Stimulated activated CD8-positive, alpha-beta memory T cell treated with anti-CD3 and anti-CD28 coated beads, Interleukin-12 subunit alpha, Interleukin-12 subunit beta, amount 100 ng/mL, for 24 hours (primary cell): ENCODE measurements around the gene GJB1.
"Not testable (repeated sequence)": the region's sequence is repeated elsewhere in the genome, so short reads cannot be mapped to it uniquely, and the experiment has no call there.

ENCODE experiments used
- DNase-seq: peaks from one replicate; pipeline ENCODE4 v3.0.0-alpha.2; 2020; ENCODE audit errors: extremely low read depth

The GJB1 gene

DNA sequence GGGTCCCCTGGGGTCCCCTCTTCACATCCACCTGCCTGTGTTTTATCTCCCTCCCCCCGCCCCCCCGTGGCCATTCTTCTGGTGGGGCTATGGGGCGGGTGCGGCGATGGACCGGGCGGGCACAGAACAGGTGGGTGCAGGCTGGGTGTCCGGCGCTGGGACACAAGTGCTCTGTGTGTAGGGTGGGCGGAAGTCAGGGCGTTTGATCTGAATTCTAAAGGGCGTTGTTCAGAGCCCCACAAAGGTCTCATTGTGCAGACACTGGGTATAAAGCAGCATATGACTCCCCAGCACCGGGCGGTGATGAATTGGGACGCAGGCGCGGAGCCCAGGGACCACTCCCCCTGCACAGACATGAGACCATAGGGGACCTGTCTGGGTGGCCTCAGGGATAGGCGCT, at the start of gene GJB1:
GJB1 (plus strand) TSS at position 296 of the 400 bp plus-strand sequence. CDS start 484 bp downstream, outside the sequence.
- no peak for DNase-seq

DNA sequence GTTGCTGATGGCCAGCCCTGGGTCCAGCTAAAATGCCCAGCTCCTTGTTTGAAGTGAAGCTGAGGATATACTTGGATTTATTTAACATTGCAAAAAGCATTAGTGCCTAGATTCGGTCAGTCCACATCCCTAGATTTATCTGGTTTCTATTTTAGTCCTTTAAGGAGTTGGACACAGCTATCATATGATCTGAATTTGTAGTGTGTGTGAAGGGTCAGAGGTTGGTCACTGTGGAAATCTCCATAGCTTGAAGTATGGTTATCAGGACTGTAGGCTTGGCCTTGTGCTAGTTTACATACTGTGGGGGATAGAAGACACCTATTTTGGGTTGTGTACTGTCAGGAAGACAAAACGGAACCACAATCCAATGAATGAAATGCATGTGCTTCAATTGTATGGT, 49.6 kb upstream of the GJB1 start:
- DNase-seq, result no peak

DNA sequence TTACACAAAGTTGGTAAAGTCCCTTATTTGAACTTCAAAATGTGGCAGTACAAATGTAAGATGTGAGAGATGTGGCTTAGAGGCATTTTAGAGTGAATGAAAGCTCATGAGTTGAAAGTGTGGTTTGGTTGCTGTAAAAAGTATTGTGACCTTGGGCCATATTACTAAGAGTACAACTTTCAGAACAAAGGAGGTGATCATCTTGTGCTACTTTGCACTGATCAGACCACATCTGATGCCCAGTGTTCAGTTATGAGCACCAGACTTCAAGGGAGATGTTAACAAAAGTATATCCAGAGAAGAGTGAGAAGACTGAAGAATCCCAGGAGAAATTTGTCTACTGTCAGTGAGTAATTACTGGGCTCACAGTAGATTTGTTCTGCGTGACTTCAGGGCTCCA, 48.2 kb upstream of the GJB1 start:
- DNase-seq, result no peak

DNA sequence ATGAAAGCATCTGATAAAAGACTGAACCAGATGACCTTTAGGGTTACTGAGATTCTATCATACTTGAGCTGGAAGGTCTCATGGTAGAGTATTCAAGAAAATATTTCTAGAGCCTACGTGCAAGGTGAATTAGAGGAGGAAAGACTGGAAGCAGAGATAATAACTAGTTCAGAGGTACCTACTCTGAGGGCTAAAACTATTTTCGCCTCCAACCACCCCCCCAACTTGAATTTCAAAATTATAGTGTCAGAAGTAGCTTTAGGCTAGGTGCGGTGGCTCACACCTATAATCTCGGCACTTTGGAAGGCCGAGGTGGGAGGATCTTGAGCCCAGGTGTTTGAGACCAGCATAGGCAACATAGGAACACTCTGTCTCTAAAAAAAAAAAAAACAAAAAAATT, 47.5 kb upstream of the GJB1 start:
- DNase-seq, result no peak

DNA sequence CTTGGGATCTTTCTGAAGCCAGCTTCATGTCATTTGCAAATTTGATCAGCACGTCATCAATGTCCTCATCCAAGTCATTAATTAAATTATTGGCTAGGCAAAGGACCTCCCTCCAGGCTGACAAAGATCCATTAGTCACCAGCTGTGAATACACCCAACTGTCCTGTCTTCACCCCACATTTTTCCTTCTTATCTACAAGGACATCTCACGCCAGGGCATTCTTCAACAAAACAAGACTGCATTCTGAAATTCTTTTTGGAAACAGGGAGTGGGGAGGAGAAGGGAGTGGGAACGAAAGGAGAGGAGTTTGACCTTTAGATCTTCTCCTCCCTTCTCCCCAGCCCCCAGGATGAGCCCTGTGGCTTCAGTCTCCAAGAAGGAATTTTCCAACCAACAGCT, 45.7 kb upstream of the GJB1 start:
- DNase-seq, result no peak

DNA sequence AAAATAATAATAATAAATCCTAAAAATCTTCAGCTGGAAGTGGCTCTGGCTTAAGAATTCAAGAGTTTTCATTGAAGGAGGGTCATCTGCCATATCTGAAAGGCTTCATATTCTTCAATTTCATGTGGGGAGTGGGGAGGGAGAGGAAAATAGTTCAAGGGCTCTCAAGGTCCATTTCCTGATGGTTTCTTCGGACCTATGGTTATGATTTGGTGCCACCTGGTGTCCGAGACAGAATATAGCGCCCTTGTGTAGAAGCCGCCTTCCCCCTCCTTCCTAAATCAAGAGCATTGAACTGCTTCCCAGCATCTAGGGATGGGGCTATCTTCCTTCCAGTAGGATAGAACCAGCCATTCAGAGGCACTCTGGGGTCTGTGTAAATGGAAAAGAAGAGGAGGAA, 44.1 kb upstream of the GJB1 start:
- DNase-seq, result no peak

DNA sequence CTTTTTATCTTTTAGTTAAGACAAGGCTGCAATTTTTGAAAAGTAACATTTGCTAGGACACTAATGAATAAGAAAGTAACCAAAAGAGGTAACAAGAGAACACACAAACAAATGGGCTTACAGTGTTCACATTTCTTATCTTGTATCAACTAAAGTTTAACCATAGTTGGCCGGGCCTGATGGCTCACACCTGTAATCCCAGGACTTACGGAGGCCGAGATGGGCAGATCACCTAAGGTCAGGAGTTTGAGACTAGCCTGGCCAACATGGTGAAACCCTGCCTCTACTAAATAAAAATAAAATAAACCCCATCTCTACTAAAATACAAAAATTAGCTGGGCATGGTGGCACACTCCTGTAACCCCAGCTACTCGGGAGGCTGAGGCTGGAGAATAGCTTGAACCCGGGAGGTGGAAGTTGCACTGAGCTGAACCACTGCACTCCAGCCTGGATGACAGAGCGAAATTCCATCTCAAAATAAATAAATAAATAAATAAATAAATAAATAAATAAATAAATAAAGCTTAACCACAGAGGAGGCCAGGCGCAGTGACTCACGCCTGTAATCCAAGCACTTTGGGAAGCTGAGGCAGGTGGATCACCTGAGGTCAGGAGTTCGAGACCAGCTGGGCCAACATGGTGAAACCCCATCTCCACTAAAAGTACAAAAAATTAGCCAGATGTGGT, 42.3 kb upstream of the GJB1 start:
- DNase-seq, result not testable (repeated sequence)

DNA sequence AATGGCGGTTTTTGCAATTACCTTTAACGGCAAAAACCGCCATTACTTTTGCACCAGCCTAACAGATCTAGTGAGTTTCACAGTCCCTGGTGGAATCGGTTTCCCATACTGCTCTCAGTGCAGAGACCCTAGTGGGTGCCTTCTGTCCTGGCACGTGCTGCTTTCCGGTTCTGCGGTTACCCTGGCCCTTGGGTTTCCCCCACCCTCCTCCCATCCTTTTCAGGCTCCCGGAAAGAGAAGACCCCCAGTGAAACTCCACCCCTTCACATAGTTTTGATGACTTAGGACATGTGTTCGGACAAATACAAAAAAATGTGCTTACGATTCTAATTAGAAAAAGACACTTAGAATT, 41.5 kb upstream of the GJB1 start:
- DNase-seq, result no peak

DNA sequence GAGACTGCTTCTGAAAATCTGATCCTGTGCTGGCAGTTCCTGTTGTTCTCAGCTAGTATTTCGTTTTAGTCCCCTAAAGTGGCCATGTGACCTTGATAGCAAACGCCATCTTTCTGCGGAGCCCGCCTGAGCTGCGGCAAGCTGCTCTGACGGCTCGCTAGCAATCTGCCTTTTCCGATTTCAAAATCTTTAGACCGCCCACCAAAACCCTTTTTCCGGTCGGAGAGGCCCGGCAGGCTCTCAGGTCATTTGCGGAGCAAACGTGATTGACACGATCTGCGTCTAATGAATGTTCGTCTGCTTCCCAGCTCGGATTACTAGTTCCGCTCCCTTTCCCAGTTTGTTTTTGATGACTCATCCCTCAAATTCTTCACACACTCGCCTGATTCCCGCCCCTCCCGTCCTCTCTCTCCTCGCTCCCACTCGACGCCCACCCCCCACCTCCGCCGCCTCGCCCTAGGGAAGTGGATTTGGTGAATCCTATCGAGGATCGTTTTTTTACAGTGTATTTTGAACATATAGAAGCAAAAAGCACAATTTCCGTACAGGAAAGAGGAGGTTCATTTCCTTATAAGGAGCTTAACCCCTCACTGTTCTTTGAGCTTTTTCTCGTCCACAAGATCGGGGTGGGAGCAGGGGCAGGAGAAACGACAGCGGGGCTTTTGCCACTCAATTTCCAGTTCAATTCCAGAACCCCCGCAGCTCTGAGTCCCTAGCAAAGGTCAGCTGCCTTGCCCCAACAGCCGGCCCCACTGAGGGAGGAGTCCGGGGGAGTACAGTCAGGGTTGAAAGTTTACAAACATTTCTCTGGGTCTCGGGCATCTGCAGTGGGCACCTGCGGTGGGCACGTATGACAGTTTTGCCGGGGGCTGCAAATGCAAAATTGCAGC, 40.9 kb upstream of the GJB1 start:
- DNase-seq, result peak; percentile 50

DNA sequence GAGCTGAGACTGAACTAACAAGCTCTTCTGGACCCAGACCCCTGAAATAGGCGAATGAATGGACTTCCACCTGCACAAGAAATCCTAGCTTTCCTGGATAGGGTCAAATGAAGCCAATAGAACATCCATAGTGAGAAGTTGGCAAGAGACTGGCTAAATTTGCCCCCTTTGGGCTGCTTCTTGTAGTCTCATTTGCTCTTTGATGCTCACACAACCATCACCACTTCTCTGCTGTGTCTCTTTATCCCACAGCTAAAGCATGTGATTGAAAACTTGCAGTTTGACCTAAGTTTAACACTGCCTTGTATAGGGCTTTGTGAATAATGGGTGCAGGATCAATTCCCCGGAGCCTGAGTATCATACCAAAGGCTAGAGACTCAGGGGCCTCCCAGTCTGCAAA, 40.2 kb upstream of the GJB1 start:
- DNase-seq, result no peak

DNA sequence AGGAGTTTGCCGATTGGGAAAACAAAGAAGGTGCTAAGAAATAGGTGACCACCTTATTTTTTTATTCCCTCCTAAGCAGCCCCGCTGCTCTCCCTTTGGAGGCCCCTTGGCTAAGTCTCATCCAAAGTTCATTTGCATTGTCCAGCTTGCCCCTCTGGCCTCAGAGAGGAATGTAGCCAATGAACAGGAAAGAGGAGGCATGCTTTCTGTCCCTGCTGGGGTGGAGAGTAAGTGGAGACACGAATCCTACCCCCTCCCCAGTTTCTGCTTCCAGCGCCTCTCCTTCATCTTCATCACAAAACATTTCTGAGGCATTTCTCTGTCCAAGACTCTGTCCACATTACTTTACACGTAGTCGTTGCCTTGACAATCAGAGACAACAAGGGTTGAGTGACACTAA, 39.7 kb upstream of the GJB1 start:
- DNase-seq, result no peak

DNA sequence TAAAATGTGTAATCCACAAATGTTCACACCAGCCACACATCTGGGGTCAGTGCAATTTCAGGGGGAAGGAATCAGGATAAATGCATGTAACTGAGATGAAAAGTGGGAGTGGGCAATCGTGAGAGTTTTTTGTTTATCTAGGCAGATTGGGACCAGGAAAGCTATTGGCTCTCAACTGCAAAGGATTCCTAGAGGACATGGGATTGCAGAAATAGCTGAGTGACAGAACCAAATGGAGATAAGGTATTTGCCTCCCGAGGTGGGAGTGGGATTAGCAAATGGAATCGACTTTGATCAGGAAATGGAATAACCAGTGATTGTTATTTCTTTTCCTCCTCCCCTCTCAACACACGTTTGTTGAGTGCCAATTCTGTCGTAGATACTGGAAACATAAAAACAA, 38.9 kb upstream of the GJB1 start:
- no peak for DNase-seq

DNA sequence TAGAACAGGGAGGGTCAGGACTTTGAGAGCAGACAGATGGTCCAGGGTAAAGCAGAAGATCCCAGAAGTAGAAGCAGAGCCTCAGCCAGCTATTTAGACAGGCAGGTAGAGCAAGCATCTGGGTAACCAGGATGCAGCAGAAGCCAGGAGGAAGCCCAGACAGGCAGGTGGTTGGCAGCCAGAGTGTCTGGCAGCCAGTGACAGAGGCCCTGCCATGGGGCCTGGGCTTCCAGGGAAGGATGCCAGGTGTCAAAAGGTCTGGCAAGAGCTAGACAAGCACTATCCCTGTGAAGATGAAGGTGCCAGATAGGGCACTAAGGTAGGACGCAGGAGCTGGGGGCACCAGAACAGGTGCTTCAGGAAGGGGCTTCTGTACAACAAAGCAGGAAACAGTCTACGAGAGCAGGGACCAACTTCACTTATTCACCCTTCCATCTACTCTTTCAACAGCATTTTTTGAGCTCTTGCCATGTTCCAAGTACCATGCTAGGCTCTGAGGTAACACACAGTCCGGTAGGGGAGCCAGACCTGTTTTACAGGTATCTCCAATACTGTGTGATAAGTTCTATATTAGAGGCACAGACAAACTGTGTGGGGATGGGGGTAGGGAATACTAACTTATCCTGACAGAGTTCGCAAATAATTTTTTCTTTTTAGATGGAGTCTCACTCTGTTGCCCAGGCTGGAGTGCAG, 38.1 kb upstream of the GJB1 start:
- DNase-seq, result no peak

DNA sequence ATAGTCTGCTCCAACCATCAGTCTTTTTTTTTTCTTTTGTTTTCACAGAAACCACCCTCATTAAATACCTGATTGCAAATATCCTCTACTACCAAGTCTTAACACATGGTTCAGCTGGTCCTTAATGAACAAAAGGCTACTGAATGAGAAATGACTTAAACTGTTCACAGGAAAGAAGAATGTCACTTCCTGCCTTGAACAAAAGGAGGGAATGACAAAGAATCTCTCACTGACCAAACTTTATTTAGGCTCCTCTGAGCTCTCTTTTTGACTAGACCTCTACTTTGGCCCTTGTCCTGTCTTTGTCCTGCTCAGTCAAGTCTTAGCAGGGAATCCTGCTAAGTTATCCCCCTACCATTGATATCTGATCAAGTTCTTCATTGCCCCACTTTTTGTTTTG, 31.8 kb upstream of the GJB1 start:
- DNase-seq, result no peak

DNA sequence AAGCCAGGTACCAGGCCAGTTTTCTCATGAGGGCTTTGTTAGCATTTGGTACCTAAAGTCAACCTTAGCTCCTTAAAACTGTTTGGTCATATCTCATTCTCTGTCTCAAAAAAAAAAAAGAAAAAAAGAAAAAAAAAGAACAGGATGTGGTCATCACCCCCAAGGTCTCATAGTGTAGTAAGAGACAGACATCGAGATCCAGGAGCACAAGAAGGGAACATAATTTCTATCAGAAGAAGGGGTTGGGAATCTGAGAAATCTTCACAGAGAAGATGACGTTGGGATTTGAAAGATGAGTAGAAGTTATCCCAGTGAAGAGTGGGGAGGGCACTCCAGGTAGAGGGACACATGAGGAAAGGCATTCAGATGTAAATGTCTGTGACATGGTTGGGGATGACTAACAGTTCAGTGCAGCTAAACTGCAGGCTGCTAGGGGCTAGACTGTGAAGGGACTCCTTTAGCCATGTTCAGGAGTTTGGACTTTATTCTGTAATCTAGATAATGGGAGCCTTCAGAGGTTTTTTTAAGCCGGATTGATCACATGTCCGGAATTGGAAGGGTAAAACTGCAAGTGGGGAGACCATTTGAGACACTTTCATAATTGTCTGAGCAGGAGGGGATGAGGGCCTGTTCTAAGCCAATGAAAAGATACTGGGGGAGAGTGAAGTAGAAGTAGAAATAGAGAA, 26.9 kb upstream of the GJB1 start:
- DNase-seq, result no peak

DNA sequence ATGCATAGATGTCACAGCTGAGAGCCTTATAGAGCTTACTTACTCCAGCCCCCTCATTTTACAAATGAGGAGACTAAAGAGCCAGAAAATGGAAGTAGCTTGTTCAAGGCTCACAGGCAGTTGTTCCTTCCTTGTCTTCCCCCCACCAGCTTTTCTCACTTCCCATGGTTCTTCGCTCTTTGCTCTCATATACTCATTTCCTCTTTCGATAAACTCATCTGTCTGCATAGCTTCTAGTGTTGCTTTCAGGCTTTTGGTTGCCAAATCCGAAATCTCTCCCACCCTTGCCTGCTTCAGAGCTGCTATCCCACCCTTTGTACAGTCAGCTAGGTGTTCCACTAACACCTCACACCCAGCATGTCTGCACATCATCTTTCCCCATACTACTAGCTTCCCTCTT, 25.0 kb upstream of the GJB1 start:
- no peak for DNase-seq

DNA sequence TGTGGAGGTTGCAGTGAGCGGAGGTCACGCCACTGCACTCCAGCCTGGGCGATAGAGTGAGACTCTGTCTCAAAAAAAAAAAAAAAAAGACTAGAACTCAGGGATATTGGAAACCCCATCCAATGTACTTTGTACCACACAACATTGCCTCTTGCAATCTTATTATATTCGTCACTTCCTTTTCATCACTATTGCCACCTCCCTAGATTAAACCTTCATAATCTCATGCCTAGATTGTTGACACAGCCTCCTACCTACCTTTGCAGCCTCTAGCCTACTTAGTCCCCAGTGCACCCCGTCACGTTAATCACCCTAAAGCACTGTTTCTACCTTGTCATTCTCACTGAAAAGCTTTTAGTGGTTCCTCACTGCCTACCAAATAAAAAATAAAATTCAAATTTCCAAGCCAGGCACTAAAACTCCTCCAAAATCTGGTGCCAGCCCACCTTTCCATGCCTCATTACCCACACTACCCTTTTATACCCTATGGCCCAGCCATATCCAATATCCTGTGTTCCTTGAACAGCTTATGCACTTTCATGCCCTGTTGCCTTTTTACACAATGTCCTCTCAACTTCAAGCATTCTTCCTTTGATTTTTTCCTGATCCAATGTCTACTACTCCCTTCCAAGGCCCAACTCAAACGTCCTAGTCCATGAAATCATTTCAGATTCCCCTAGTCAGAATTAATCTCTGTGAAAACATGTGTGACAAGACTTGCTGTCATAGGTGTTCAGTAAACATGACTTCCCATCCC, 23.6 kb upstream of the GJB1 start:
- no peak for DNase-seq

DNA sequence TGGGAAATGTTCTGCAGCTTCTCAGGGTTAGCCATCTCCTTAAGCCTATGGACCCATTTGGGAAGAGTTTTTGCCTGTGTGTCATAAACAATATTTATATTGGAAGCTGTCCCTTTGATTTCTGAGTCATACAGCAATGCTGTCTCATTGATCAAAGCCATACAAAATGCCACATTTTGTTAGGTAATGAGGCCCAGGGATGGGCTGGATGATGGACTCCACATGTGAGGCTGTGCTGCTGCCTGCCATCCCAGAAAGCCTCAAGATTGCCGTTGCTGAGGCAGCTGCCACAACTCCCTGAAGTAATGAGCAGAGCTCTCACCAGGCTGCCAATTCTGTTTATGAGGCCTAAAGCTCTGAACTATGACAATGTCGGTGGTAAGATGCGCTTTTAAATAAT, 12.2 kb upstream of the GJB1 start:
- DNase-seq, result no peak

DNA sequence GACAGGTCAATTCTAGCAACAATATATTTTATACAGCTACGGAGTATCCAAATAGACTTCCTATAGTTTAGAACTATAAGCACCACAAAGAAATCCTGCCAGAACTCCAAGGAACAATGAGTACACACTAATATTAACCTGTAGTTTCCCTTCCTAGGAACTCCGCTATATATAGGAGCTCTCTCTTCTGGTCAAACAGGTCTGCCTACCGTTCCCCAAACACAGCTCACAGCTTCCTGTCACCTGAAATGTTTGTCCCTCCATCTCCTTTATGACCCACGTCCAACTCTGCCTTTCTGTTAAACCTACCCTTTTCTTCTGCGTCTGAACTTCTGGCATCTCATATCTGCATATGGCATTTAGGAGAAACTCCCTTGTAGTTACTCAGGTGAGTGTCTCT, 10.5 kb upstream of the GJB1 start:
- no peak for DNase-seq

DNA sequence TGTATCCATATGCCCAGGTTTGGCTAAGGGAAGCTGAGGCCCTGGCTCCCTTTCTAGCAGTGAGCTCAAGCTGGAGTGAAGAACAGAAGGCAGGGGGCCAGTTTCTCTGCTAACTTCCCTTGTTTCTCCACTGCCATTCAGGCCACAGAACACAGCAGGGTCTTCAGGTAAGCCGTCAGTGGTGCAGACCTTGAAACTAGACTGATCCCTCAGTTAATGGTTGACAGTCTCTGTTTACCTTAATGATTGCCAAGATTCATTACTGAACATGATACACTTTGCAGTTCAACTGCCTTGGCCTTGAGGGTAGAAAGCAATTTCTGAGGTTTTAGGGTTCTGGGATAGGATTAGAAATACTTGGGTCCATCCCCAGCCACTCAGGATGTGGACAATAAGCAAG, 8.9 kb upstream of the GJB1 start:
- DNase-seq, result no peak

DNA sequence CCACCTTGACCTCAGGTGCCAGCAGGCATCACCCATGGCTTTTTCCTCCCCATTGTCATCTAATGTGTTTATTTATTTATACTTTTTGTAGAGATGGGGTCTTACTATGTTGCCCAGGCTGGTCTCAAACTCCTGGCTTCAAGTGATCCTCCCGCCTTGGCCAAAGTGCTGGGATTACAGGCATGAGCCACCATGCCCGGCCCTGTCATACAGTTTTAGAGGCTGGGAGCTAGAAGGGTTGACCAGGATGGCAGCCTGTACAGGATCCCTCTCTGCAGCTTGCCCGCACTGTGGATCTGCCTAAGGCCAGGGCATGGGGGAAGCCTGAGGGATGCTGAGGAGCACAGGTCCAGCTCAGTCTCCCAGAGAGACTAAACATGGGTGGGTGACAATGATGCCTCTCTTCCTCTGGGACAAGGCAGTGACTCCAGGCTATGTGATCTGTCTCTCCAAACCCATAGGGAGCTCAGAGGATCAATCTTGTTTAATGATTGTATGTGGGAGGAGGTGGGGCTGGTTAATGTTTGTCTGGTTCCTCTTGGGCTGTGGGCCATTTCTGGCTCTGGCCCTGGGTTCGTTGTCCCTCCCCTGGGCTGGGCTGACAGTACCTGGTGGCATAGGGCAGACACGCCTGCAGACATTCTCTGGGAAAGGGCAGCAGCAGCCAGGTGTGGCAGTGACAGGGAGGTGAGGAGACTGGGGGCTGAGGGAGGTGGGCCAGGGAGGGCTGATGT, 8.3 kb upstream of the GJB1 start:
- no peak for DNase-seq
